Neural progenitor cell (in vitro differentiated cells): ENCODE results near the gene TSHZ2. TPM values are rescaled to one million over a fixed set of nuclear protein-coding genes. Genes with fewer than 3 reads are reported as not detected.

Source experiments
- DNase-seq: peaks from one replicate; pipeline ENCODE4 v3.0.0-alpha.2; 2016; ENCODE audit warnings: low spot score
- H2AFZ ChIP-seq: fragments of 200-600 bp; sonication (generic); replicated peaks from 2 replicates; pipeline ENCODE4 v1.6.1; 2016; ENCODE audit warnings: antibody characterized with exemption
- H3F3A ChIP-seq: fragments of 200-600 bp; sonication (generic); 2 replicates; pipeline ENCODE4 v1.6.1; 2016; ENCODE audit warnings: antibody characterized with exemption, low read depth
- H3K27ac ChIP-seq: fragments of 200-600 bp; sonication (generic); 2 replicates; pipeline ENCODE4 v1.5.1; 2016; ENCODE audit warnings: mild to moderate bottlenecking
- H3K27me3 ChIP-seq: fragments of 200-600 bp; sonication (generic); 2 replicates; pipeline ENCODE4 v1.6.1; 2016; ENCODE audit warnings: mild to moderate bottlenecking, moderate library complexity
- H3K36me3 ChIP-seq: fragments of 200-600 bp; sonication (generic); 2 replicates; pipeline ENCODE4 v1.5.1; 2016
- H3K4me1 ChIP-seq: fragments of 200-600 bp; sonication (generic); 2 replicates; pipeline ENCODE4 v1.6.1; 2016; ENCODE audit warnings: mixed run types
- H3K4me2 ChIP-seq: fragments of 200-600 bp; sonication (generic); 2 replicates; pipeline ENCODE4 v1.6.1; 2016
- H3K4me3 ChIP-seq: fragments of 200-600 bp; sonication (generic); 2 replicates; pipeline ENCODE4 v1.5.1; 2016
- H3K79me2 ChIP-seq: fragments of 200-600 bp; sonication (generic); 2 replicates; pipeline ENCODE4 v1.6.1; 2016; ENCODE audit warnings: low read depth
- H3K9ac ChIP-seq: fragments of 200-600 bp; sonication (generic); 2 replicates; pipeline ENCODE4 v1.6.1; 2016
- H3K9me3 ChIP-seq: fragments of 200-600 bp; sonication (generic); 2 replicates; pipeline ENCODE4 v1.5.1; 2016; ENCODE audit warnings: low read depth
- H4K20me1 ChIP-seq: fragments of 200-600 bp; sonication (generic); 2 replicates; pipeline ENCODE4 v1.6.1; 2016; ENCODE audit warnings: low read depth
- H3K27ac Mint-ChIP-seq: 3 replicates; pipeline ENCODE4 v1.8.0; 2021; ENCODE audit warnings: mixed read lengths
- H3K27me3 Mint-ChIP-seq: 2 replicates; pipeline ENCODE4 v1.8.0; 2022; ENCODE audit warnings: low read depth, mild to moderate bottlenecking, inconsistent platforms, moderate library complexity, mixed read lengths; ENCODE audit not compliant: insufficient read depth
- H3K36me3 Mint-ChIP-seq: 3 replicates; pipeline ENCODE4 v1.8.0; 2021; ENCODE audit warnings: mixed read lengths
- H3K4me1 Mint-ChIP-seq: 3 replicates; pipeline ENCODE4 v1.8.0; 2021; ENCODE audit warnings: mixed read lengths
- H3K4me3 Mint-ChIP-seq: 3 replicates; pipeline ENCODE4 v1.8.0; 2021; ENCODE audit warnings: mild to moderate bottlenecking, moderate library complexity, mixed read lengths
- H3K9me3 Mint-ChIP-seq: 3 replicates; pipeline ENCODE4 v1.8.0; 2020; ENCODE audit warnings: mixed read lengths
- CTCF ChIP-seq: fragments of 200-600 bp; sonication (generic); IDR thresholded peaks from 2 replicates; pipeline ENCODE4 v1.5.1; 2017; ENCODE audit warnings: antibody characterized with exemption, mild to moderate bottlenecking
- EZH2 ChIP-seq: fragments of 200-600 bp; sonication (generic); IDR thresholded peaks from 2 replicates; pipeline ENCODE4 v1.6.1; 2017; ENCODE audit warnings: antibody characterized with exemption, mild to moderate bottlenecking, moderate library complexity
- EZH2phosphoT487 ChIP-seq: fragments of 200-600 bp; sonication (generic); IDR thresholded peaks from 2 replicates; pipeline ENCODE4 v1.6.1; 2017; ENCODE audit warnings: antibody characterized with exemption
- total RNA-seq: library from RNA; depleted of rRNA; stranded (reverse); fragments of >200 nt; gene quantifications from 2 replicates; pipeline ENCODE4 v1.2.3, GENCODE V29; 2015; ENCODE audit warnings: low replicate concordance

The TSHZ2 gene
- total RNA-seq, 1 donor from 2014 or later = 1.8 TPM

GRCh38 chr20:53324816-53325215, 352.7 kb downstream of the TSHZ2 start:
- Histone ChIP-seq H3K4me3 (no peak overlapping the region), H2AFZ (no peak overlapping the region), H3K4me1 (no peaks in the 10 kb centered on the region), H3K4me2 (no peak overlapping the region), H3K36me3 (no peaks in the 10 kb centered on the region), H4K20me1 (no peaks in the 10 kb centered on the region), H3K27ac (no peak overlapping the region), H3F3A (no peaks in the 10 kb centered on the region), H3K9ac (no peak overlapping the region), H3K9me3 (no peaks in the 10 kb centered on the region), H3K27me3 (no peaks in the 10 kb centered on the region), H3K79me2 (no peaks in the 10 kb centered on the region)
- peaks cover 6% of the 10 kb centered on the region for H3K36me3 Mint-ChIP-seq
- DNase-seq = no peak
- H3K4me1 Mint-ChIP-seq = no peaks in the 10 kb centered on the region
- H3K4me3 Mint-ChIP-seq = no peak overlapping the region
- no peak for TF ChIP-seq EZH2phosphoT487
- TF ChIP-seq CTCF = no peak
- TF ChIP-seq EZH2 = no peak
- H3K27ac Mint-ChIP-seq = peak overlapping the region; percentile 57
- peaks cover 7% of the 10 kb centered on the region for H3K9me3 Mint-ChIP-seq
- H3K27me3 Mint-ChIP-seq = peaks cover 10% of the 10 kb centered on the region

- TF ChIP-seq CTCF (no peak), EZH2phosphoT487 (no peak)
- Mint-ChIP-seq H3K27me3 (peaks cover 21% of the 10 kb centered on the region), H3K9me3 (peaks cover 3% of the 10 kb centered on the region), H3K4me3 (no peak overlapping the region), H3K27ac (no peak overlapping the region), H3K36me3 (peaks cover 6% of the 10 kb centered on the region), H3K4me1 (peaks cover 24% of the 10 kb centered on the region)
- Histone ChIP-seq H2AFZ (no peak overlapping the region), H3K36me3 (no peaks in the 10 kb centered on the region), H3K27ac (no peak overlapping the region), H3F3A (no peaks in the 10 kb centered on the region), H3K9ac (no peak overlapping the region), H4K20me1 (no peaks in the 10 kb centered on the region), H3K9me3 (no peaks in the 10 kb centered on the region), H3K4me3 (no peak overlapping the region), H3K79me2 (no peaks in the 10 kb centered on the region), H3K4me1 (no peaks in the 10 kb centered on the region), H3K4me2 (no peak overlapping the region), H3K27me3 (no peaks in the 10 kb centered on the region)
- no peak for DNase-seq
Observed at GRCh38 chr20:53328961-53329360, 356.8 kb downstream of the TSHZ2 start.

- H3K27me3 Mint-ChIP-seq = peaks cover 25% of the 10 kb centered on the region
- no peak overlapping the region for H3K4me3 ChIP-seq
- TF ChIP-seq EZH2 (no peak), EZH2phosphoT487 (no peak), CTCF (no peak)
- H3K27ac Mint-ChIP-seq = no peak overlapping the region
- no peaks in the 10 kb centered on the region for H3F3A ChIP-seq
- H3K27me3 ChIP-seq = no peaks in the 10 kb centered on the region
- H2AFZ ChIP-seq = no peak overlapping the region
- H3K36me3 Mint-ChIP-seq = peaks cover 11% of the 10 kb centered on the region
- H3K9ac ChIP-seq = no peak overlapping the region
- DNase-seq = no peak
- peaks cover 26% of the 10 kb centered on the region for H3K4me1 Mint-ChIP-seq
- H4K20me1 ChIP-seq = no peaks in the 10 kb centered on the region
- H3K4me2 ChIP-seq = no peak overlapping the region
- H3K36me3 ChIP-seq = no peaks in the 10 kb centered on the region
- no peak overlapping the region for H3K27ac ChIP-seq
- H3K4me1 ChIP-seq = no peaks in the 10 kb centered on the region
- no peak overlapping the region for H3K4me3 Mint-ChIP-seq
- no peaks in the 10 kb centered on the region for H3K79me2 ChIP-seq
- peaks cover 6% of the 10 kb centered on the region for H3K9me3 Mint-ChIP-seq
- H3K9me3 ChIP-seq = no peaks in the 10 kb centered on the region
Observed at GRCh38 chr20:53329781-53330180, 357.6 kb downstream of the TSHZ2 start.
